Astrocyte (in vitro differentiated cells and primary cell): ENCODE results near the gene PAK2.

ENCODE experiments used
- CTCF ChIP-seq: IDR thresholded peaks from 2 replicates; pipeline ENCODE4 v1.5.1; 2011; ENCODE audit warnings: low read depth, mild to moderate bottlenecking, inconsistent platforms, low read length, moderate library complexity; ENCODE audit not compliant: insufficient read depth
- EZH2 ChIP-seq: IDR thresholded peaks from 2 replicates; pipeline ENCODE4 v1.6.1; 2012; ENCODE audit warnings: mild to moderate bottlenecking, low read length, inconsistent platforms; ENCODE audit not compliant: insufficient read depth

GRCh38 chr3:196689941-196690660, 49.6 kb upstream of the PAK2 start:
- no peak for TF ChIP-seq CTCF
- no peak for TF ChIP-seq EZH2
